Thyroid gland (tissue), 4 donors: ENCODE data around the gene GRHL1. TPM values are rescaled to one million over a fixed set of nuclear protein-coding genes. Genes with fewer than 3 reads are reported as not detected.
"Not testable (repeated sequence)": the region's sequence is repeated elsewhere in the genome, so short reads cannot be mapped to it uniquely, and the experiment has no call there.

Experiments used
- DNase-seq, 2 donors: peaks; one replicate each; pipeline ENCODE4 v3.0.0-alpha.2; 2019
- H3K27ac ChIP-seq, 3 donors: fragments of 200-600 bp; sonication (generic); 1 replicate in 2 of 3; 2 replicates in 1 of 3; pipeline ENCODE4 v1.5.1; 2016 to 2019; ENCODE audit warnings: mild to moderate bottlenecking in 1 of 3, moderate library complexity in 1 of 3
- H3K27me3 ChIP-seq: fragments of 200-600 bp; sonication (generic); one replicate; pipeline ENCODE4 v1.5.1; 2019
- H3K36me3 ChIP-seq, 2 donors: fragments of 200-600 bp; sonication (generic); one replicate each; pipeline ENCODE4 v1.5.1; 2016 to 2019
- H3K4me1 ChIP-seq, 2 donors: fragments of 200-600 bp; sonication (generic); one replicate each; pipeline ENCODE4 v1.5.1; 2017 to 2019
- H3K4me3 ChIP-seq, 3 donors: fragments of 200-600 bp; sonication (generic); replicated peaks in 1 of 3; 1 replicate in 2 of 3; 2 replicates in 1 of 3; pipeline ENCODE4 v1.5.1; 2016; ENCODE audit warnings: mild to moderate bottlenecking in 1 of 3
- H3K9me3 ChIP-seq: fragments of 200-600 bp; sonication (generic); one replicate; pipeline ENCODE4 v1.5.1; 2017
- CTCF ChIP-seq, 6 experiments: fragments of 200-600 bp in 3 of 6; fragments of 450-650 bp in 3 of 6; sonication (generic) in 3 of 6; IDR thresholded peaks; one replicate each; pipeline ENCODE4 v1.5.1; 2016 to 2019; ENCODE audit warnings: antibody characterized with exemption in 6 of 6, mild to moderate bottlenecking in 2 of 6, inconsistent platforms in 1 of 6, moderate library complexity in 1 of 6
- POLR2A ChIP-seq, 2 donors: fragments of 450-650 bp; IDR thresholded peaks; one replicate each; pipeline ENCODE4 v1.6.1; 2017; ENCODE audit warnings: antibody characterized with exemption in 2 of 2, mild to moderate bottlenecking in 2 of 2, moderate library complexity in 1 of 2
- WGBS, 2 donors: methylation state at CpG; one replicate each; pipeline ENCODE4 v1.1.5; 2017; 5-methylcytosine and 5-hydroxymethylcytosine counted together
- intact Hi-C: fragments of 100-400 bp; cut with DNase I; formaldehyde crosslinking; loops from one replicate; pipeline ENCODE4 v1.15.1; 2023
- total RNA-seq, 4 donors: library from RNA; depleted of rRNA; stranded (reverse); fragments of >200 nt; gene quantifications; one replicate each; pipeline ENCODE4 v1.2.3, GENCODE V29; 2016

GRHL1 gene
- total RNA-seq, 4 donors from 2014 or later = 6.2 to 12.1 (median 8.2) TPM

DNA sequence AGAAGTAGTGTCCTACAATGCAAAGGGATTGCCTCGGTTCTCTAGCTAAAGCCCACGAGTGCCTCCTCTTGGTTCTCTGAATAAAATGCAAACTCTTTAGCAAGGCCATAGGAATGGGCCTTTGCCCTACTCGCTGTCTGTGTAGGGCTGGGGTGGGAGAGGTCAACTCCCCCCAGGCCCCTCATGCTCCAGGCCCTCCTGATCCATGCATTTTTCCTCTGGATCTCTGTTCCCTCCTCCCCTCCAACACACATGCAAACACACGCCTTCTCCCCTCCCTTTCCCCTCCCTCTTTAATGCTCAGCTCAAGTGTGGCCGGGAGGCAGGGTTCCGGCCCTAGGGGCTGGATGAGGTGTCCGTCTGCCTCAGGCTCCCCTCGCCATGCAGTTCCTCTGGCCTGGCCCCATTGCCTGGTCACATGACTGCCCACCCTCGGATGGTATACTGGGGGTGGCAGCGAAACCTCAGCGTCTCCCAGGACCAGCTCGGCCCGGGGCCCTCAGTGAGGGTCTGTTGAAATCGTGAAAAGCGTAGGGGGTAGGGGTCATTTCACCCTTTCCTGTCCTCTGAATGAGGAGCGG, 77.0 kb downstream of the GRHL1 start:
- H3K4me1 ChIP-seq = peaks cover 0 to 12% of the 10 kb centered on the region in 2 donors
- no peak for DNase-seq
- 89 to 90% methylated on average over 16 of the region's 16 CpGs for WGBS, 2 donors
- H3K36me3 ChIP-seq = no peaks in the 10 kb centered on the region
- no peaks in the 10 kb centered on the region for H3K27me3 ChIP-seq
- H3K9me3 ChIP-seq = no peaks in the 10 kb centered on the region
- no peak overlapping the region for H3K27ac ChIP-seq
- intact Hi-C loops = no loop called here
- no peak overlapping the region for H3K4me3 ChIP-seq
- TF ChIP-seq POLR2A (IDR thresholded peaks at IDR 0.05) (no peak), CTCF (IDR thresholded peaks at IDR 0.05) (no peak)

- Histone ChIP-seq H3K27me3 (no peaks in the 10 kb centered on the region), H3K4me1 (peaks cover 0 to 12% of the 10 kb centered on the region in 2 donors), H3K36me3 (no peaks in the 10 kb centered on the region), H3K9me3 (no peaks in the 10 kb centered on the region), H3K27ac (no peak overlapping the region), H3K4me3 (no peak overlapping the region)
- no peak for DNase-seq
- intact Hi-C loops = no loop called here
- WGBS, 2 donors = 57 to 64% methylated on average over 14 to 21 of the region's 26 CpGs
- TF ChIP-seq CTCF (IDR thresholded peaks at IDR 0.05) = no peak
- TF ChIP-seq POLR2A (IDR thresholded peaks at IDR 0.05) = no peak
These were observed 77.7 kb downstream of the GRHL1 start for GRCh38 chr2:10028988-10029874.

- Histone ChIP-seq H3K27me3 (no peaks in the 10 kb centered on the region), H3K27ac (no peak overlapping the region), H3K4me3 (no peak overlapping the region), H3K9me3 (no peaks in the 10 kb centered on the region), H3K36me3 (no peaks in the 10 kb centered on the region), H3K4me1 (peaks cover 0 to 12% of the 10 kb centered on the region in 2 donors)
- no peak for TF ChIP-seq CTCF (IDR thresholded peaks at IDR 0.05)
- no peak for TF ChIP-seq POLR2A (IDR thresholded peaks at IDR 0.05)
- intact Hi-C loops = no loop called here
- DNase-seq = no peak
- 76 to 81% methylated on average over 7 of the region's 7 CpGs for whole genome bisulfite sequencing, 2 donors
These were observed 78.4 kb downstream of the GRHL1 start for GRCh38 chr2:10029875-10030223.

GRCh38 chr2:10030311-10030736, 78.8 kb downstream of the GRHL1 start:
- H3K36me3 ChIP-seq = no peaks in the 10 kb centered on the region
- H3K9me3 ChIP-seq = no peaks in the 10 kb centered on the region
- WGBS, 2 donors = 72 to 76% methylated on average over 9 of the region's 9 CpGs
- DNase-seq = no peak
- H3K27me3 ChIP-seq = no peaks in the 10 kb centered on the region
- no peak overlapping the region for H3K4me3 ChIP-seq
- TF ChIP-seq CTCF (IDR thresholded peaks at IDR 0.05) (no peak), POLR2A (IDR thresholded peaks at IDR 0.05) (no peak)
- no peak overlapping the region for H3K27ac ChIP-seq
- peaks cover 3 to 15% of the 10 kb centered on the region in 2 donors for H3K4me1 ChIP-seq
- intact Hi-C loops = no loop called here

DNA sequence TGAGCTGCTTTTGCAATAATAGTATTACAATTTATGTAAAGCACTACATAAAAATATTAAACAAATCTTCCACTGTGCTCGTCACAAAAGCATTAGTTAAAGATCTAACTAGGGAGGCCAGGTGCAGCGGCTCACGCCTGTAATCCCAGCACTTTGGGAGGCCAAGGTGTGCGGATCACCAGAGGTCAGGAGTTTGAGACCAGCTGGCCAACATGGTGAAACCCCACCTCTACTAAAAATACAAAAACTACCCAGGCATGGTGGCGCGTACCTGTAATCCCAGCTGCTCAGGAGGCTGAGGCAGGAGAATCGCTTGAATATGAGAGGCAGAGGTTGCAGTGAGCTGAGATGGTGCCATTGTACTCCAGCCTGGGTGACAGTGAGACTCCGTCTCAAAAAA, 79.3 kb downstream of the GRHL1 start:
- H3K9me3 ChIP-seq, intact Hi-C loops, H3K27me3 ChIP-seq, H3K27ac ChIP-seq, H3K4me3 ChIP-seq, H3K36me3 ChIP-seq, DNase-seq: not testable (repeated sequence)
- peaks cover 8 to 20% of the 10 kb centered on the region in 2 donors for H3K4me1 ChIP-seq
- WGBS, 2 donors = 88 to 97% methylated on average over 7 to 8 of the region's 8 CpGs
